BE2C (cell line): ENCODE data around the gene BCL11A.

Experiments
- DNase-seq: peaks from one replicate; pipeline ENCODE4 v3.0.0-alpha.2; 2020
- H3K27me3 ChIP-seq: fragments of 250-450 bp; sonication (Bioruptor Pico); 2 replicates; pipeline ENCODE4 v1.5.1; 2020; ENCODE audit warnings: mild to moderate bottlenecking
- H3K36me3 ChIP-seq: fragments of 250-450 bp; sonication (Bioruptor Pico); 2 replicates; pipeline ENCODE4 v1.5.1; 2020; ENCODE audit warnings: mild to moderate bottlenecking
- H3K4me1 ChIP-seq: fragments of 250-450 bp; sonication (Bioruptor Pico); 2 replicates; pipeline ENCODE4 v1.5.1; 2020
- H3K4me3 ChIP-seq: 2 replicates; pipeline ENCODE4 v1.5.1; 2011; ENCODE audit warnings: low read depth, low read length
- H3K9me3 ChIP-seq: fragments of 250-450 bp; sonication (Bioruptor Pico); 2 replicates; pipeline ENCODE4 v1.5.1; 2020
- TF ChIP-seq, protein P1 (sequence below): IDR thresholded peaks from 2 replicates; pipeline ENCODE4 v1.5.1; 2012; ENCODE audit warnings: mild to moderate bottlenecking, low read depth, low read length

BCL11A gene

DNA sequence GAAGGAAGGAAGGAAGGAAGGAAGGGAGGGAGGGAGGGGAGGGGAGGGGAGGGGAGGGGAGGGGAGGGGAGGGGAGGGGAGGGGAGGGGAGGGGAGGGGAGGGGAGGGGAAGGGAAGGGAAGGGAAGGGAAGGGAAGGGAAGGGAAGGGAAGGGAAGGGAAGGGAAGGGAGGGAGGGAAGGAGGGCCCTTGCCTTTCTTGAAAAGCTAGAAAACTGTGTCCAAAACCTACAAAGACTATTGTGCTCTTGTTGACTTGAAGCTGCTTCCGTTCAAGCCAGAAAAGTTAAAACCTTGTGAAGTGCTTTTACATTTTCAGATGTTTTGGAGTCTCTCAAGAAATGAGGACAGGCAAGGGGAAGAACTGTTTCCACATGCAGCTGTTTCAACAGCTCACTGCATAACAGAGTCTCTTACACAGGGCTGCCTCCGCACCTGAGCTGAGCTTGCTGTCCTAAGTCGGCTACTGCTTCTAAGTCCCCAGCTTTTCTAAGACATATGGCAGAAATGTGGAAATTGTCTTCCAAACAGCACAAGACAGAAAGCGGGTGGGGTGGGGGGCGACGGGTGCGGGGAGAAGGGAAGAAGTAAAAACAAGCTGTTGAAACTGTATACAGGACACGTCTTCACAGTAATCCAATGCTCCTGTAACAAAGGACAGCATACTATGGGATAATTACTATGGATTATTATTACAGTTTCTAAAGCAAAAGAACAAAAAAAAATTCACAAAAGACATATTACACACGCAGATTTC, 46.1 kb downstream of the BCL11A start:
- Histone ChIP-seq H3K9me3 (no peaks in the 10 kb centered on the region), H3K4me3 (no peak overlapping the region), H3K27me3 (no peaks in the 10 kb centered on the region), H3K36me3 (no peaks in the 10 kb centered on the region), H3K4me1 (no peaks in the 10 kb centered on the region)
- TF ChIP-seq, protein P1, sequence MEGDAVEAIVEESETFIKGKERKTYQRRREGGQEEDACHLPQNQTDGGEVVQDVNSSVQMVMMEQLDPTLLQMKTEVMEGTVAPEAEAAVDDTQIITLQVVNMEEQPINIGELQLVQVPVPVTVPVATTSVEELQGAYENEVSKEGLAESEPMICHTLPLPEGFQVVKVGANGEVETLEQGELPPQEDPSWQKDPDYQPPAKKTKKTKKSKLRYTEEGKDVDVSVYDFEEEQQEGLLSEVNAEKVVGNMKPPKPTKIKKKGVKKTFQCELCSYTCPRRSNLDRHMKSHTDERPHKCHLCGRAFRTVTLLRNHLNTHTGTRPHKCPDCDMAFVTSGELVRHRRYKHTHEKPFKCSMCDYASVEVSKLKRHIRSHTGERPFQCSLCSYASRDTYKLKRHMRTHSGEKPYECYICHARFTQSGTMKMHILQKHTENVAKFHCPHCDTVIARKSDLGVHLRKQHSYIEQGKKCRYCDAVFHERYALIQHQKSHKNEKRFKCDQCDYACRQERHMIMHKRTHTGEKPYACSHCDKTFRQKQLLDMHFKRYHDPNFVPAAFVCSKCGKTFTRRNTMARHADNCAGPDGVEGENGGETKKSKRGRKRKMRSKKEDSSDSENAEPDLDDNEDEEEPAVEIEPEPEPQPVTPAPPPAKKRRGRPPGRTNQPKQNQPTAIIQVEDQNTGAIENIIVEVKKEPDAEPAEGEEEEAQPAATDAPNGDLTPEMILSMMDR = no peak
- DNase-seq = no peak

GRCh38 chr2:60505880-60506260, 47.6 kb downstream of the BCL11A start:
- no peaks in the 10 kb centered on the region for H3K4me1 ChIP-seq
- no peaks in the 10 kb centered on the region for H3K36me3 ChIP-seq

GRCh38 chr2:60505240-60505879, 48.1 kb downstream of the BCL11A start:
- Histone ChIP-seq H3K27me3 (no peaks in the 10 kb centered on the region), H3K9me3 (no peaks in the 10 kb centered on the region), H3K36me3 (no peaks in the 10 kb centered on the region), H3K4me3 (no peak overlapping the region), H3K4me1 (no peaks in the 10 kb centered on the region)
- TF ChIP-seq, protein P1 = no peak
- no peak for DNase-seq

More at GRCh38 chr2:60505880-60506260, 47.6 kb downstream of the BCL11A start:
- no peak for DNase-seq
- TF ChIP-seq, protein P1 = no peak
- Histone ChIP-seq H3K4me3 (no peak overlapping the region), H3K9me3 (no peaks in the 10 kb centered on the region), H3K27me3 (no peaks in the 10 kb centered on the region)

- TF ChIP-seq, protein P1 = no peak
- H3K36me3 ChIP-seq = no peaks in the 10 kb centered on the region
- H3K4me3 ChIP-seq = no peak overlapping the region
- no peak for DNase-seq
- H3K9me3 ChIP-seq = no peaks in the 10 kb centered on the region
- H3K27me3 ChIP-seq = no peaks in the 10 kb centered on the region
- no peaks in the 10 kb centered on the region for H3K4me1 ChIP-seq
These were observed 49.4 kb downstream of the BCL11A start for GRCh38 chr2:60504049-60504448.

- Histone ChIP-seq H3K4me1 (no peaks in the 10 kb centered on the region), H3K27me3 (no peaks in the 10 kb centered on the region), H3K36me3 (no peaks in the 10 kb centered on the region), H3K4me3 (no peak overlapping the region), H3K9me3 (no peaks in the 10 kb centered on the region)
- DNase-seq = no peak
- TF ChIP-seq, protein P1 = no peak
These were observed 51.3 kb downstream of the BCL11A start for GRCh38 chr2:60502144-60502543.

DNA sequence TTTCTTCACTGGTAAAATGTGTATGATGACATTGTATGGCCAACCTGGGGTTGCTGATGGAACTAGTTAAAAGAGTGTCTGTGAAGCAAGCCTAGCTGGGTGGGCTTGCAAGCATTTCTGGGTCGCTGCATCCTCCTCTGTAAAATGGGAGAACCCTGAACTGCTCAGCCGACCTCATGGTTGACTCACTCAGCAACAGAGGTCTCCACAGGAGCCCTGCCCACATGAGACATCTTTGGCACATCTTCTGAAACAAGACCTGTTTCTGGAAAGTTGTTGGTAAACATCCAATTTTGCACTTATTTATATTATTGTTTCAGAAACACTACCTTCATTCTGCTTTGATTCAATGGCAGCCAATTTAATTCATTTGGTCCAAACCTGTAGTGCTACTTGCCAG, 52.6 kb downstream of the BCL11A start:
- H3K4me3 ChIP-seq = no peak overlapping the region
- DNase-seq = no peak
- H3K9me3 ChIP-seq = no peaks in the 10 kb centered on the region
- TF ChIP-seq, protein P1 = no peak
- no peaks in the 10 kb centered on the region for H3K36me3 ChIP-seq
- no peaks in the 10 kb centered on the region for H3K4me1 ChIP-seq
- no peaks in the 10 kb centered on the region for H3K27me3 ChIP-seq
